GM18867 (cell line): ENCODE measurements around the gene DYNC2H1.

ENCODE experiments used
- ATAC-seq: cut with Tn5 transposase; IDR thresholded peaks from one replicate; pipeline ENCODE4 v1.9.1; 2021; ENCODE audit warnings: mild to moderate bottlenecking, moderate library complexity; ENCODE audit not compliant: unreplicated experiment

DYNC2H1 gene

GRCh38 chr11:103520792-103521191 lies 411.6 kb downstream of the DYNC2H1 start:
- ATAC-seq: no peak

- ATAC-seq: no peak
Observed at GRCh38 chr11:103525069-103525468, 415.8 kb downstream of the DYNC2H1 start.

- ATAC-seq: no peak
Observed at GRCh38 chr11:103528046-103528445, 418.8 kb downstream of the DYNC2H1 start.

GRCh38 chr11:103528596-103528995 lies 419.4 kb downstream of the DYNC2H1 start:
- no peak for ATAC-seq

- ATAC-seq: no peak
Observed at GRCh38 chr11:103529181-103529684, 420.0 kb downstream of the DYNC2H1 start.
